Prostate gland (tissue), 2 donors: ENCODE data around the gene ZNF653.

Source experiments
- POLR2A ChIP-seq: fragments of 450-650 bp; IDR thresholded peaks from one replicate; pipeline ENCODE4 v1.6.1; 2016; ENCODE audit warnings: antibody characterized with exemption, mild to moderate bottlenecking
- POLR2AphosphoS5 ChIP-seq: sonication (generic); formaldehyde crosslinking; IDR thresholded peaks from one replicate; pipeline ENCODE4 v1.6.1; 2017; ENCODE audit warnings: antibody characterized with exemption
- TF ChIP-seq, protein P1 (sequence below), 4 experiments: fragments of 200-600 bp in 2 of 4; fragments of 450-650 bp in 2 of 4; sonication (generic) in 2 of 4; IDR thresholded peaks; 1 replicate in 3 of 4; 2 replicates in 1 of 4; pipeline ENCODE4 v1.5.1; 2016 to 2019; ENCODE audit warnings: antibody characterized with exemption in 4 of 4, mild to moderate bottlenecking in 2 of 4, moderate library complexity in 2 of 4

DNA sequence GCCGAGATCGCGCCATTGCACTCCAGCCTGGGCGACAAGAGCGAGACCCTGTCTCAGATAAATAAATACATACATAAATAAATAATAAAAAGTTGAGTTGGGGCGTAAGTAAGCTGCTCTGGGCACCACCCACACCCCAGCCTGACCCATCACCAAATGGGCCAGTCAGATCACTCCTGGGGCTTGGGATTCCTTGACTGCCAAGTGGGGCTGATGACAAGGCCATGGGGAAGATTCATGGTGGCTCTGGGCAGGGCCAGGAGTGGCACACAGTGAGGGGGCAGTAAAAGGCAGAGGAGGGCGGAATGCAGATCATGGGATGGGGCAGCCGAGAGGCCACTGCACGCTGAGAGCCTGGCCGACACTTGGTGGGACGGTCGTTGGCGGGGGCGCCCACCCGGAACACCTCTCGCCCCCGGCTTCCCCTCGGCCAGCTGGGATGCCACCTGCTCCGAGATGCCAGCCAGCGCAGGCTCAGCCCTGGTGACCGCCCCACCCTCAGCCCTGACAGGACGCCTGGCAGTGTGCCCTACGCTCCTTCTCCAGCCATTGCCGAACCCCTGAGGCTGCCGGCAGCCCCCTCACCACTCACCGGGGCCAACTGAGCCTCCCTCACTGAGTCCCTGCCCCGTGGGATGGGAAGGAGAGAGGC lies 10.9 kb downstream of the ZNF653 start:
- TF ChIP-seq, protein P1, sequence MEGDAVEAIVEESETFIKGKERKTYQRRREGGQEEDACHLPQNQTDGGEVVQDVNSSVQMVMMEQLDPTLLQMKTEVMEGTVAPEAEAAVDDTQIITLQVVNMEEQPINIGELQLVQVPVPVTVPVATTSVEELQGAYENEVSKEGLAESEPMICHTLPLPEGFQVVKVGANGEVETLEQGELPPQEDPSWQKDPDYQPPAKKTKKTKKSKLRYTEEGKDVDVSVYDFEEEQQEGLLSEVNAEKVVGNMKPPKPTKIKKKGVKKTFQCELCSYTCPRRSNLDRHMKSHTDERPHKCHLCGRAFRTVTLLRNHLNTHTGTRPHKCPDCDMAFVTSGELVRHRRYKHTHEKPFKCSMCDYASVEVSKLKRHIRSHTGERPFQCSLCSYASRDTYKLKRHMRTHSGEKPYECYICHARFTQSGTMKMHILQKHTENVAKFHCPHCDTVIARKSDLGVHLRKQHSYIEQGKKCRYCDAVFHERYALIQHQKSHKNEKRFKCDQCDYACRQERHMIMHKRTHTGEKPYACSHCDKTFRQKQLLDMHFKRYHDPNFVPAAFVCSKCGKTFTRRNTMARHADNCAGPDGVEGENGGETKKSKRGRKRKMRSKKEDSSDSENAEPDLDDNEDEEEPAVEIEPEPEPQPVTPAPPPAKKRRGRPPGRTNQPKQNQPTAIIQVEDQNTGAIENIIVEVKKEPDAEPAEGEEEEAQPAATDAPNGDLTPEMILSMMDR (IDR thresholded peaks at IDR 0.05) = no peak
- TF ChIP-seq POLR2AphosphoS5 (no peak), POLR2A (no peak)
